ENCODE data around the gene GOSR1. TPM values are rescaled to one million over a fixed set of nuclear protein-coding genes. Genes with fewer than 3 reads are reported as not detected.
A peak's percentile ranks its signal among the peaks of the same experiment; 100 is the strongest.
"Not testable (repeated sequence)": the region's sequence is repeated elsewhere in the genome, so short reads cannot be mapped to it uniquely, and the experiment has no call there.

GOSR1 gene
- total RNA-seq, 4 donors from 2014 or later: 28.9 to 55.4 (median 45.9) TPM

GRCh38 chr17:30541802-30542201 is 64.6 kb downstream of the GOSR1 start:
- no peaks in the 10 kb centered on the region for H3K9me3 ChIP-seq
- TF ChIP-seq POLR2A (IDR thresholded peaks at IDR 0.05) (no peak), CTCF (IDR thresholded peaks at IDR 0.05) (no peak)
- no peaks in the 10 kb centered on the region for H3K36me3 ChIP-seq
- H3K27ac ChIP-seq: no peak overlapping the region
- DNase-seq: no peak
- H3K27me3 ChIP-seq: no peaks in the 10 kb centered on the region
- H3K4me3 ChIP-seq: no peak overlapping the region
- H3K4me1 ChIP-seq: no peaks in the 10 kb centered on the region

GRCh38 chr17:30543456-30543855 is 66.2 kb downstream of the GOSR1 start:
- H3K27me3 ChIP-seq: no peaks in the 10 kb centered on the region

GRCh38 chr17:30545024-30545423 is 67.8 kb downstream of the GOSR1 start:
- H3K27ac ChIP-seq: no peak overlapping the region

More at GRCh38 chr17:30543456-30543855, 66.2 kb downstream of the GOSR1 start:
- DNase-seq: no peak
- H3K9me3 ChIP-seq: no peaks in the 10 kb centered on the region
- no peaks in the 10 kb centered on the region for H3K36me3 ChIP-seq
- no peak overlapping the region for H3K27ac ChIP-seq
- no peaks in the 10 kb centered on the region for H3K4me1 ChIP-seq
- H3K4me3 ChIP-seq: no peak overlapping the region
- no peak for TF ChIP-seq POLR2A (IDR thresholded peaks at IDR 0.05)
- TF ChIP-seq CTCF (IDR thresholded peaks at IDR 0.05): no peak

GRCh38 chr17:30547778-30548573 is 70.8 kb downstream of the GOSR1 start:
- DNase-seq: no peak
- Histone ChIP-seq H3K36me3 (no peaks in the 10 kb centered on the region), H3K27me3 (no peaks in the 10 kb centered on the region), H3K4me3 (no peak overlapping the region), H3K27ac (no peak overlapping the region), H3K9me3 (no peaks in the 10 kb centered on the region), H3K4me1 (no peaks in the 10 kb centered on the region)
- no peak for TF ChIP-seq POLR2A (IDR thresholded peaks at IDR 0.05)
- TF ChIP-seq CTCF (IDR thresholded peaks at IDR 0.05): no peak

More at GRCh38 chr17:30545024-30545423, 67.8 kb downstream of the GOSR1 start:
- no peaks in the 10 kb centered on the region for H3K27me3 ChIP-seq
- no peak for DNase-seq
- TF ChIP-seq POLR2A (IDR thresholded peaks at IDR 0.05) (no peak), CTCF (IDR thresholded peaks at IDR 0.05) (no peak)
- no peak overlapping the region for H3K4me3 ChIP-seq
- H3K36me3 ChIP-seq: no peaks in the 10 kb centered on the region
- H3K4me1 ChIP-seq: no peaks in the 10 kb centered on the region
- no peaks in the 10 kb centered on the region for H3K9me3 ChIP-seq

GRCh38 chr17:30549181-30549580 is 72.0 kb downstream of the GOSR1 start:
- H3K9me3 ChIP-seq, H3K36me3 ChIP-seq, H3K4me1 ChIP-seq, H3K27ac ChIP-seq, H3K4me3 ChIP-seq, H3K27me3 ChIP-seq, DNase-seq: not testable (repeated sequence)

- DNase-seq: peak in 1 of 3 donors; percentile 31
- no peak overlapping the region for H3K27ac ChIP-seq
These were observed 72.8 kb downstream of the GOSR1 start for GRCh38 chr17:30549864-30550511.

More at GRCh38 chr17:30549864-30550511, 72.8 kb downstream of the GOSR1 start:
- TF ChIP-seq POLR2A (IDR thresholded peaks at IDR 0.05): no peak
- no peak for TF ChIP-seq CTCF (IDR thresholded peaks at IDR 0.05)
- no peak overlapping the region for H3K4me3 ChIP-seq
- no peaks in the 10 kb centered on the region for H3K36me3 ChIP-seq
- no peaks in the 10 kb centered on the region for H3K9me3 ChIP-seq
- no peaks in the 10 kb centered on the region for H3K4me1 ChIP-seq
- H3K27me3 ChIP-seq: no peaks in the 10 kb centered on the region

Measured in Peyer's patch (tissue), 4 donors.